ENCODE results near the gene TSC22D4.

The TSC22D4 gene

GRCh38 chr7:100431286-100431735 lies 47.7 kb downstream of the TSC22D4 start:
- in situ Hi-C loops (cut with HindIII; ENCODE audit: low sequenced_read_pairs): no loop called here
- no peak overlapping the region for H3K4me3 ChIP-seq (ENCODE audit: low read depth, low read length)
- DNase-seq (ENCODE audit: low read depth, low spot score): no peak
- TF ChIP-seq CTCF (IDR thresholded peaks at IDR 0.05; ENCODE audit: low read depth, low read length): no peak

GRCh38 chr7:100430493-100431285 lies 48.3 kb downstream of the TSC22D4 start:
- in situ Hi-C loops (cut with HindIII; ENCODE audit: low sequenced_read_pairs): no loop called here
- peak overlapping the region; percentile 65 for H3K4me3 ChIP-seq (ENCODE audit: low read depth, low read length)
- no peak for TF ChIP-seq CTCF (IDR thresholded peaks at IDR 0.05; ENCODE audit: low read depth, low read length)
- no peak for DNase-seq (ENCODE audit: low read depth, low spot score)

- in situ Hi-C loops (cut with HindIII; ENCODE audit: low sequenced_read_pairs): no loop called here
- peak within 1 kb of the TSS; percentile 65 for H3K4me3 ChIP-seq (ENCODE audit: low read depth, low read length)
- no peak for TF ChIP-seq CTCF (IDR thresholded peaks at IDR 0.05; ENCODE audit: low read depth, low read length)
- peak; percentile 98 for DNase-seq (ENCODE audit: low read depth, low spot score)
Observed at GRCh38 chr7:100429637-100430492, 49.1 kb downstream of the TSC22D4 start, which contains the start of gene MEPCE. MEPCE (plus strand) TSS chr7:100429831; CDS start chr7:100430019, 188 bp downstream.

GRCh38 chr7:100428967-100429636 lies 49.9 kb downstream of the TSC22D4 start:
- H3K4me3 ChIP-seq (ENCODE audit: low read depth, low read length): peak overlapping the region; percentile 65
- in situ Hi-C loops (cut with HindIII; ENCODE audit: low sequenced_read_pairs): no loop called here
- peak; percentile 100 for DNase-seq (ENCODE audit: low read depth, low spot score)
- no peak for TF ChIP-seq CTCF (IDR thresholded peaks at IDR 0.05; ENCODE audit: low read depth, low read length)

- in situ Hi-C loops (cut with HindIII; ENCODE audit: low sequenced_read_pairs): no loop called here
- peak within 1 kb of the TSS; percentile 65 for H3K4me3 ChIP-seq (ENCODE audit: low read depth, low read length)
- no peak for TF ChIP-seq CTCF (IDR thresholded peaks at IDR 0.05; ENCODE audit: low read depth, low read length)
- peak; percentile 99 for DNase-seq (ENCODE audit: low read depth, low spot score)
Observed at GRCh38 chr7:100428199-100428966, 50.6 kb downstream of the TSC22D4 start, which contains the start of gene ZCWPW1. ZCWPW1 (minus strand) TSS chr7:100428703; CDS start chr7:100420649, 8,054 bp downstream.
